Liver (tissue), 3 donors: Measurements from ENCODE around the gene HOXB5.

Experiments
- FOXA1 ChIP-seq: IDR thresholded peaks from 2 replicates; pipeline ENCODE4 v1.6.1; 2016; ENCODE audit warnings: antibody characterized with exemption
- HNF4A ChIP-seq, 2 donors: conservative IDR thresholded peaks; 2 replicates each; pipeline ENCODE4 v1.6.1; 2016; ENCODE audit warnings: antibody characterized with exemption in 2 of 2, mild to moderate bottlenecking in 2 of 2
- HNF4G ChIP-seq: IDR thresholded peaks from 2 replicates; pipeline ENCODE4 v1.6.1; 2016; ENCODE audit warnings: antibody characterized with exemption
- MAX ChIP-seq: IDR thresholded peaks from 2 replicates; pipeline ENCODE4 v1.6.1; 2016; ENCODE audit warnings: antibody characterized with exemption
- RXRA ChIP-seq, 2 donors: IDR thresholded peaks; 2 replicates each; pipeline ENCODE4 v1.6.1; 2017 to 2018; ENCODE audit warnings: antibody characterized with exemption in 2 of 2, mild to moderate bottlenecking in 1 of 2
- SP1 ChIP-seq: IDR thresholded peaks from 2 replicates; pipeline ENCODE4 v1.6.1; 2018; ENCODE audit warnings: antibody characterized with exemption, mild to moderate bottlenecking
- TF ChIP-seq, protein P1 (sequence below): fragments of 150-350 bp; IDR thresholded peaks from 2 replicates; pipeline ENCODE4 v1.5.1; 2017; ENCODE audit warnings: improper control_type of control experiment, low read depth, low read length; ENCODE audit not compliant: missing input control
- donor health status: healthy.
- donor health status: healthy.

DNA sequence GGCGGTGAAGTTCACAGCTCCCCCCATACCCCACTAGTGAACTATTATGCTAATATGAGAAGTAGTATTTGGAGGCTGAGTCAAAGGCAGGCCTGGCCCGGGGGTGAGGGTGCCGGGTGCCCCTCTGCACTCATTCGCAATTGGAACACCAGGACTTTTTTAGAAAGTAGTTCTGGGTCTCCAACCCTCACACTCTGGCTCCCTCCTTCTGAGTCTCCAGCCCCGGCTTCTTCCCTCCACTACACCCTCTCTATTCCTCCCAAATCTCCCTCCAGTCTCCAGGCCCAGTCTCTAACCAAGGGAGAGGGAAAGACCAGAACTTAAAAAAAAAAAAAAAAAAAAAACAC lies 37.4 kb downstream of the HOXB5 start:
- TF ChIP-seq, protein P1, sequence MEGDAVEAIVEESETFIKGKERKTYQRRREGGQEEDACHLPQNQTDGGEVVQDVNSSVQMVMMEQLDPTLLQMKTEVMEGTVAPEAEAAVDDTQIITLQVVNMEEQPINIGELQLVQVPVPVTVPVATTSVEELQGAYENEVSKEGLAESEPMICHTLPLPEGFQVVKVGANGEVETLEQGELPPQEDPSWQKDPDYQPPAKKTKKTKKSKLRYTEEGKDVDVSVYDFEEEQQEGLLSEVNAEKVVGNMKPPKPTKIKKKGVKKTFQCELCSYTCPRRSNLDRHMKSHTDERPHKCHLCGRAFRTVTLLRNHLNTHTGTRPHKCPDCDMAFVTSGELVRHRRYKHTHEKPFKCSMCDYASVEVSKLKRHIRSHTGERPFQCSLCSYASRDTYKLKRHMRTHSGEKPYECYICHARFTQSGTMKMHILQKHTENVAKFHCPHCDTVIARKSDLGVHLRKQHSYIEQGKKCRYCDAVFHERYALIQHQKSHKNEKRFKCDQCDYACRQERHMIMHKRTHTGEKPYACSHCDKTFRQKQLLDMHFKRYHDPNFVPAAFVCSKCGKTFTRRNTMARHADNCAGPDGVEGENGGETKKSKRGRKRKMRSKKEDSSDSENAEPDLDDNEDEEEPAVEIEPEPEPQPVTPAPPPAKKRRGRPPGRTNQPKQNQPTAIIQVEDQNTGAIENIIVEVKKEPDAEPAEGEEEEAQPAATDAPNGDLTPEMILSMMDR, result no peak
- no peak for TF ChIP-seq MAX
- no peak for TF ChIP-seq RXRA (IDR thresholded peaks at IDR 0.05)
- TF ChIP-seq SP1, result no peak
- no peak for TF ChIP-seq HNF4G
- no peak for TF ChIP-seq FOXA1
- TF ChIP-seq HNF4A (conservative IDR thresholded peaks at IDR 0.05), result no peak
